H9 (cell line): ENCODE results near the gene QPRT. TPM values are rescaled to one million over a fixed set of nuclear protein-coding genes. Genes with fewer than 3 reads are reported as not detected.
"Not testable (repeated sequence)": the region's sequence is repeated elsewhere in the genome, so short reads cannot be mapped to it uniquely, and the experiment has no call there.

Experiments used
- DNase-seq: peaks from one replicate; pipeline ENCODE4 v3.0.0-alpha.2; 2017
- H2AFZ ChIP-seq: one replicate; pipeline ENCODE4 v1.6.1; 2013; ENCODE audit warnings: mild to moderate bottlenecking, low read length, control low read depth, moderate library complexity
- H2AK5ac ChIP-seq: 2 replicates; pipeline ENCODE4 v1.6.1; 2013; ENCODE audit warnings: low read length, control low read depth, mixed read lengths; ENCODE audit not compliant: insufficient read length
- H2BK120ac ChIP-seq: one replicate; pipeline ENCODE4 v1.6.1; 2013; ENCODE audit warnings: low read depth, mild to moderate bottlenecking, low read length, control low read depth, inconsistent platforms; ENCODE audit not compliant: poor library complexity, severe bottlenecking
- H2BK12ac ChIP-seq: 2 replicates; pipeline ENCODE4 v1.6.1; 2013; ENCODE audit warnings: low read length, control low read depth, mixed read lengths, low read depth; ENCODE audit not compliant: insufficient read length
- H2BK15ac ChIP-seq: 2 replicates; pipeline ENCODE4 v1.6.1; 2013; ENCODE audit warnings: low read depth, low read length, control low read depth
- H2BK20ac ChIP-seq: one replicate; pipeline ENCODE4 v1.6.1; 2013; ENCODE audit warnings: low read depth, mild to moderate bottlenecking, low read length, control low read depth, inconsistent platforms; ENCODE audit not compliant: poor library complexity, severe bottlenecking
- H2BK5ac ChIP-seq: 2 replicates; pipeline ENCODE4 v1.6.1; 2013; ENCODE audit warnings: low read length, control low read depth, mixed read lengths; ENCODE audit not compliant: insufficient read length
- H3K14ac ChIP-seq: 2 replicates; pipeline ENCODE4 v1.6.1; 2013; ENCODE audit warnings: low read length, control low read depth; ENCODE audit not compliant: insufficient read depth
- H3K18ac ChIP-seq: 2 replicates; pipeline ENCODE4 v1.6.1; 2013; ENCODE audit warnings: low read depth, mild to moderate bottlenecking, mixed read lengths, low read length, control low read depth; ENCODE audit not compliant: insufficient read length
- H3K23ac ChIP-seq: 2 replicates; pipeline ENCODE4 v1.6.1; 2013; ENCODE audit warnings: low read length, control low read depth, mixed read lengths, low read depth; ENCODE audit not compliant: insufficient read length
- H3K23me2 ChIP-seq: 2 replicates; pipeline ENCODE4 v1.6.1; 2013; ENCODE audit warnings: low read depth, mild to moderate bottlenecking, mixed read lengths, low read length, control low read depth; ENCODE audit not compliant: insufficient read length, poor library complexity, severe bottlenecking
- H3K27ac ChIP-seq: 2 replicates; pipeline ENCODE4 v1.5.1; 2013; ENCODE audit warnings: low read length, control low read depth, mixed read lengths, low read depth; ENCODE audit not compliant: insufficient read length
- H3K27me3 ChIP-seq: 2 replicates; pipeline ENCODE4 v1.6.1; 2013; ENCODE audit warnings: low read length, control low read depth, inconsistent platforms; ENCODE audit not compliant: insufficient read depth
- H3K4ac ChIP-seq: 2 replicates; pipeline ENCODE4 v1.6.1; 2013; ENCODE audit warnings: low read depth, mild to moderate bottlenecking, control low read depth, inconsistent platforms, low read length, moderate library complexity
- H3K4me1 ChIP-seq: 2 replicates; pipeline ENCODE4 v1.6.1; 2013; ENCODE audit warnings: low read length, control low read depth, inconsistent platforms; ENCODE audit not compliant: insufficient read depth
- H3K4me2 ChIP-seq: 2 replicates; pipeline ENCODE4 v1.6.1; 2013; ENCODE audit warnings: low read length, control low read depth, mixed read lengths; ENCODE audit not compliant: insufficient read length, insufficient read depth
- H3K56ac ChIP-seq: 2 replicates; pipeline ENCODE4 v1.6.1; 2013; ENCODE audit warnings: low read depth, mild to moderate bottlenecking, mixed read lengths, low read length, control low read depth; ENCODE audit not compliant: insufficient read length
- H3K79me1 ChIP-seq: 2 replicates; pipeline ENCODE4 v1.6.1; 2013; ENCODE audit warnings: low read depth, mild to moderate bottlenecking, moderate library complexity, low read length, control low read depth, inconsistent platforms; ENCODE audit not compliant: insufficient read depth, poor library complexity, severe bottlenecking
- H3K79me2 ChIP-seq: 2 replicates; pipeline ENCODE4 v1.6.1; 2013; ENCODE audit warnings: low read length, control low read depth, inconsistent platforms; ENCODE audit not compliant: insufficient read depth
- H3K9ac ChIP-seq: 2 replicates; pipeline ENCODE4 v1.6.1; 2013; ENCODE audit warnings: low read length, control low read depth, mixed read lengths; ENCODE audit not compliant: insufficient read length; ENCODE audit errors: extremely low read depth
- H3K9me3 ChIP-seq: one replicate; pipeline ENCODE4 v1.6.1; 2013; ENCODE audit warnings: low read depth, low read length, inconsistent platforms; ENCODE audit not compliant: control insufficient read depth
- H3T11ph ChIP-seq: one replicate; pipeline ENCODE4 v1.6.1; 2013; ENCODE audit warnings: mild to moderate bottlenecking, low read length, control low read depth, inconsistent platforms
- H4K20me1 ChIP-seq: one replicate; pipeline ENCODE4 v1.6.1; 2013; ENCODE audit not compliant: control insufficient read depth, insufficient read length, insufficient read depth
- H4K5ac ChIP-seq: 2 replicates; pipeline ENCODE4 v1.6.1; 2013; ENCODE audit warnings: low read depth, mild to moderate bottlenecking, mixed read lengths, low read length, control low read depth; ENCODE audit not compliant: insufficient read length
- H4K8ac ChIP-seq: replicated peaks from 2 replicates; pipeline ENCODE4 v1.6.1; 2013; ENCODE audit warnings: low read length, control low read depth, mixed read lengths, low read depth; ENCODE audit not compliant: insufficient read length
- H4K91ac ChIP-seq: 2 replicates; pipeline ENCODE4 v1.6.1; 2013; ENCODE audit warnings: low read depth, mild to moderate bottlenecking, moderate library complexity, mixed read lengths, low read length, control low read depth; ENCODE audit not compliant: insufficient read length
- H3K27ac Mint-ChIP-seq, 3 experiments: 2 replicates in 2 of 3; 3 replicates in 1 of 3; pipeline ENCODE4 v1.8.0; 2020 to 2021; ENCODE audit warnings: mixed read lengths in 3 of 3, mild to moderate bottlenecking in 1 of 3, moderate library complexity in 1 of 3
- H3K27me3 Mint-ChIP-seq: 2 replicates; pipeline ENCODE4 v1.8.0; 2021; ENCODE audit warnings: low read depth, mild to moderate bottlenecking, moderate library complexity, mixed read lengths
- H3K36me3 Mint-ChIP-seq, 3 experiments: 2 replicates in 2 of 3; 3 replicates in 1 of 3; pipeline ENCODE4 v1.8.0; 2020 to 2021; ENCODE audit warnings: low read depth in 3 of 3, mixed read lengths in 3 of 3; ENCODE audit not compliant: insufficient read depth in 1 of 3
- H3K4me1 Mint-ChIP-seq, 2 experiments: 2 replicates each; pipeline ENCODE4 v1.8.0; 2020; ENCODE audit warnings: mixed read lengths in 2 of 2
- H3K4me3 Mint-ChIP-seq, 2 experiments: 2 replicates in 1 of 2; 3 replicates in 1 of 2; pipeline ENCODE4 v1.8.0; 2020 to 2021; ENCODE audit warnings: mild to moderate bottlenecking in 2 of 2, mixed read lengths in 2 of 2, moderate library complexity in 1 of 2
- H3K9me3 Mint-ChIP-seq, 2 experiments: 2 replicates in 1 of 2; 3 replicates in 1 of 2; pipeline ENCODE4 v1.8.0; 2020; ENCODE audit warnings: mild to moderate bottlenecking in 2 of 2, mixed read lengths in 2 of 2, moderate library complexity in 1 of 2
- WGBS: extraction: QIAGEN DNeasy Blood & Tissue Kit; methylation state at CpG from one replicate; pipeline ENCODE4 v1.1.7; 2013; ENCODE audit warnings: missing lambda C conversion rate, low lambda C conversion rate, mixed read lengths; ENCODE audit not compliant: insufficient read length; ENCODE audit errors: extremely low coverage; 5-methylcytosine and 5-hydroxymethylcytosine counted together
- total RNA-seq: library from RNA; stranded (reverse); gene quantifications from 2 replicates; pipeline ENCODE4 v1.2.1, GENCODE V29; 2021

QPRT gene
- total RNA-seq, 1 experiment from 2014 or later: 107 TPM

DNA sequence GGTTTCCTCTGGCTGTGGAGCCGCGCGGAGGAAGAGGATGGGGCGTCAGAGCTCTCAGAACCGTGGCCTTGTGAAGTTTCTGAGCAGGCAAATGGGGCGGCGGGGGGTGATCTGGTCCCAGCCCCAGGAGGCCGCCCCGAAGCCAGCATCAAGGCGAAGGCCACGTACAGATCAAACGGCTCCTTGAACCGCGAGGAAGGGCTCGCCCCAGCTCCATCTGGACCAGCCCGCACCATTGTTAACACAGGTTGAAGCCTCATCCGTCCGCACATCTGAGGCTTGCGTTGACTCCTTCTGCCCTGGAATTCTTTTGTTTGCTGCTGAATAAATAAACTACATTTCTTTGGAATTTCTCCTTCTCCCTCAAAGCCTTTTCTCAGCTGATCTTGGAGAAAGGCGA is 47.3 kb upstream of the QPRT start:
- not testable (repeated sequence) for H2BK120ac ChIP-seq, H2BK15ac ChIP-seq, H3K9me3 ChIP-seq, H4K8ac ChIP-seq, H3K36me3 Mint-ChIP-seq, H3K79me1 ChIP-seq, H3K18ac ChIP-seq, H2BK5ac ChIP-seq, H2BK20ac ChIP-seq, H3K4me1 Mint-ChIP-seq, DNase-seq, H4K5ac ChIP-seq, H3K4ac ChIP-seq, H2AK5ac ChIP-seq, H3K9me3 Mint-ChIP-seq, H3K14ac ChIP-seq, H3K4me2 ChIP-seq, H3K9ac ChIP-seq, H4K91ac ChIP-seq, H3K27me3 ChIP-seq, H3K79me2 ChIP-seq, H4K20me1 ChIP-seq, H3K23ac ChIP-seq, H3T11ph ChIP-seq, H2BK12ac ChIP-seq, H2AFZ ChIP-seq, H3K56ac ChIP-seq, H3K4me1 ChIP-seq, H3K27me3 Mint-ChIP-seq, H3K27ac ChIP-seq, H3K4me3 Mint-ChIP-seq, H3K23me2 ChIP-seq
- H3K27ac Mint-ChIP-seq: peak overlapping the region in 1 of 3 experiments; percentile 22; a peak in 1 of 7 replicates
- WGBS: no CpG with 5 or more reads among the region's 20 CpGs

DNA sequence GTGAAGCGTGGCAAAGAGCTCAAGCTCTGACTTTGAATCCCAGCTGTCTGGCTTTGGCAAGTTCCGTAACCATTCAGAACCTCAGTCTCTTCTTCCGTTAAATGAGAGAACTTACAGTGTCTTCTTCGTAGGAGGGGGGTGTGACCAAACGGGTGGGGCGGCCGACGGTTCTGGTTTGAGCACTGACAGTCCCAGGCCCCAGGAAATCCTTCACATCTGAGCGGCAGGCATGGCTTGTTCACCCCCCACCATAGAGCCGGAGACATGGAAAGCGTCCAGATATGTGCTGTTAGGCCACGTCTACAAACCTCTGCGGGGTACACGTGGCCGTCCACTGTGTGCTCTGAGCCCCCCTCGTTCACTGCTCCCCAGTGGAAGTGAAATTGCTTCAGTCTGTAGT is 43.1 kb upstream of the QPRT start:
- not testable (repeated sequence) for H2BK12ac ChIP-seq, H2BK5ac ChIP-seq, H3K9ac ChIP-seq, H2BK20ac ChIP-seq, H3K27me3 ChIP-seq, DNase-seq, H3K9me3 ChIP-seq, H4K20me1 ChIP-seq, H2AFZ ChIP-seq, H3K4me3 Mint-ChIP-seq, H3K4me1 Mint-ChIP-seq, H3K79me1 ChIP-seq, H3K23ac ChIP-seq, H4K91ac ChIP-seq, H3K27ac Mint-ChIP-seq, H3T11ph ChIP-seq, H3K79me2 ChIP-seq, H3K4me1 ChIP-seq, H2BK120ac ChIP-seq, H3K18ac ChIP-seq, H3K56ac ChIP-seq, H3K4me2 ChIP-seq, H2AK5ac ChIP-seq, H4K5ac ChIP-seq, H3K4ac ChIP-seq, H3K9me3 Mint-ChIP-seq, H2BK15ac ChIP-seq, H3K36me3 Mint-ChIP-seq, H3K27me3 Mint-ChIP-seq, H3K23me2 ChIP-seq, H3K27ac ChIP-seq, H3K14ac ChIP-seq, H4K8ac ChIP-seq
- WGBS: no CpG with 5 or more reads among the region's 16 CpGs
